ENCODE measurements around the gene C6. TPM values are rescaled to one million over a fixed set of nuclear protein-coding genes. Genes with fewer than 3 reads are reported as not detected.
"Not testable (repeated sequence)": the region's sequence is repeated elsewhere in the genome, so short reads cannot be mapped to it uniquely, and the experiment has no call there.

Gene C6
- total RNA-seq, 1 donor from 2014 or later, result 6.8 TPM

DNA sequence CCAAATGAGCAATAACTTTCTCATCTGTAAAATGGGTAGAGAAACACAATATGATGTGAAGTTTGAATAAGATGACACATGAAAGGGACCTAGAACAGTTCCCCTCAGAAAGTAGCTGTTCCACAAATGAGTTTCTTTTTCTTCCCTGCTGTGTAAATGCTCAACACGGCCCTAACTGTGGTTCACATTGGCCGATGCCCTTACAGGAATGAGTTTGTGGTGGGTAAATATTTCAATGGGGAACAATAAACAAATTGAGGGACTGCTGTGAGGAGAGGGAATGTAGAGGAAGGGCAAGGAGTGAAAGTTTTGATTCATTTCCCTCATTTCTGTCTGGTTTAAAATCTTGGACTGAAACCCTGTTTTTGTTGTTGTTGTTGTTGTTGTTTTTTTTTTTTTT lies 12.8 kb downstream of the C6 start:
- no peak for DNase-seq (ENCODE audit: low spot score)

- no peak for DNase-seq (ENCODE audit: low spot score)
Measured at GRCh38 chr5:41199660-41200059, 13.7 kb downstream of the C6 start.

- no peak for DNase-seq (ENCODE audit: low spot score)
Measured at GRCh38 chr5:41196197-41196596, 17.1 kb downstream of the C6 start.

- DNase-seq (ENCODE audit: low spot score), result no peak
Measured at GRCh38 chr5:41195228-41195627, 18.1 kb downstream of the C6 start.

DNA sequence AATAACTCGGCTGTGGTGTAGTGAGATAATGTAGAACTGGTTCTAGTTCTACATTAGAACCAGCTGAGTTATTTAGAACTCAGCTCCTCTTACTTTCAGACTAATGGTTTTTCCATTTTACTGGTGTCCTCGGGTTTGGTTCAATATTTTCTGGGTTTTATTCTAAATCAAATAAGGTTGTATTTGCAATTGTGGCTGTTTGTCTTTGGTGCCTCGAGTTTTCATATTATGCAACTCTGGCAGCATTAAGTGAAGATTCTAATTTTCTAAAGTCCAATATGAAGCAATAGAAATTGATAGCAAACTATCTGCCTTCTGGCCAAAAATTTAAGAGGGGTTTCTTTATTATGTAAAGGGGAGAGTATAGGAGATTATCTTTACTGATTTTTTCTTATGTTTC lies 19.0 kb downstream of the C6 start:
- DNase-seq (ENCODE audit: low spot score), result no peak

DNA sequence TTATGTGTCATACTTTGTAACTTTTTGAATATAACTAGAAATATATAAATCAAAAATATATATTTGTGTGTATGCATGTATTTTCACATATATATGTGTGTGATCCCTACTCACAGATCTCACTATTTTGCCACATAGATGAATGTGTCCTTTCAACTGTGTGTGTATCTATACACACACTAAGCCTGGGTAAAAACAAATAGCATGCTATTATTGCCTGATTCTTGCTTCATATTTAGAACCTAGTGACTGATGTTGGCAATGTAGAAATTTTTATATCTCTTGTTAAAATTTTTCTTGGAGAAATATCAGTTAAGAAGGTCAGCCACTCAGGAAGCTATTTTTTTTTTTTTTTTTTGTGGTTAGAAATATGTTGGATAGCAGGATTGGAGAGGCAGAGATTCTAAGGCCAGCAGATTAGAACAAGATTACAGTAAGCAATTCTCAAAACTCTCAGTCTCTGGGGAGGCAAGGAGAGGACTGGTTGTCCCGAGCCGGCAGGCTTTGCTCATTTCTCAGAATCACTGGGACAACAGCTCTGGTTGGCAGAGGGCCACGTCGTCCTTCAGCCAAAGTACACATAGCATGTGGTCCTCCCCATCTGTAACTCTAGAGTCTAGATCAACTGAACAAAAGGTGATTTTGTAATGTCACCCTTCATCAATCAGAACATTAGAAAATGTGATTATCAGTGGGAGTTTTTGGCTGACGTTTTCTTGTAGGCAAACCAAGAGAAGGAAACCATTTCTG lies 19.7 kb downstream of the C6 start:
- DNase-seq (ENCODE audit: low spot score), result peak; percentile 97

GRCh38 chr5:41191249-41191648 lies 22.1 kb downstream of the C6 start:
- DNase-seq (ENCODE audit: low spot score), result no peak

- no peak for DNase-seq (ENCODE audit: low spot score)
Measured at GRCh38 chr5:41186143-41186542, 27.2 kb downstream of the C6 start.

DNA sequence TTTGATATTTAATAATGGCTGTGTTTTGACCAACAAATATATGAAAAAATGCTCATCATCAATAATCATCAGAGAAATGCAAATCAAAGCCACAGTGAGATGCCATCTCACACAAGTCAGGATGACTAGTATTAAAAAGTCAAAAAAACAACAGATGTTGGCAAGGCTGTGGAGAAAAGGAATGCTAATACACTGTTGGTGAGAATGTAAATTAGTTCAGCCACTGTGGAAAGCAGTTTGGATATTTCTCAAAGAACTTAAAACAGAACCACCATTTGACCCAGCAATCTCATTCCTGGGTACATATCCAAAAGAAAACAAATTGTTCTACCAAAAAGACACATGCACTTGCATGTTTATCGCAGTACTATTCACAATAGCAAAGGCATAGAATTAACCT lies 30.0 kb downstream of the C6 start:
- not testable (repeated sequence) for DNase-seq (ENCODE audit: low spot score)

GRCh38 chr5:41182666-41183065 lies 30.7 kb downstream of the C6 start:
- no peak for DNase-seq (ENCODE audit: low spot score)

- no peak for DNase-seq (ENCODE audit: low spot score)
Measured at GRCh38 chr5:41181691-41182564, 31.4 kb downstream of the C6 start.

DNA sequence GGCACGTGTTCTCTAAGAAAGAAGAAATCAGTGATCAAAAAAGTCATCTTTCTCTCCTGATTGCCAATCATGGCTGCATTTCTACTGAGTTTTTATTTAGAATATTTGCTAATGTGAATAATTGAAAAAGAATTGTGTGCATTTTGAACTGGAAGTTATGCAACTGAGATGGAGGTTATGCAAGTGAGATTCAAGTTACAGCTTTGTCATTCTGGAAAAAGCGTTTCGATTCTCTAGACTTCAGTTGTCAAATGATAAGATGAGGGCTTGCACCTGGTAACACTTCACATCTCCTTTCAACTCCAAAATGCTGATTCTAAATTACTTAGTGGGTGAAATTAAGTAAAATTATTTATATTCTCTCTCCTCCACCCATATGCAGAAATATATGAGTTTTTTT lies 36.4 kb downstream of the C6 start:
- DNase-seq (ENCODE audit: low spot score), result no peak

GRCh38 chr5:41172012-41172411 lies 41.3 kb downstream of the C6 start:
- DNase-seq (ENCODE audit: low spot score), result no peak

GRCh38 chr5:41161271-41161670 lies 52.1 kb downstream of the C6 start:
- no peak for DNase-seq (ENCODE audit: low spot score)

DNA sequence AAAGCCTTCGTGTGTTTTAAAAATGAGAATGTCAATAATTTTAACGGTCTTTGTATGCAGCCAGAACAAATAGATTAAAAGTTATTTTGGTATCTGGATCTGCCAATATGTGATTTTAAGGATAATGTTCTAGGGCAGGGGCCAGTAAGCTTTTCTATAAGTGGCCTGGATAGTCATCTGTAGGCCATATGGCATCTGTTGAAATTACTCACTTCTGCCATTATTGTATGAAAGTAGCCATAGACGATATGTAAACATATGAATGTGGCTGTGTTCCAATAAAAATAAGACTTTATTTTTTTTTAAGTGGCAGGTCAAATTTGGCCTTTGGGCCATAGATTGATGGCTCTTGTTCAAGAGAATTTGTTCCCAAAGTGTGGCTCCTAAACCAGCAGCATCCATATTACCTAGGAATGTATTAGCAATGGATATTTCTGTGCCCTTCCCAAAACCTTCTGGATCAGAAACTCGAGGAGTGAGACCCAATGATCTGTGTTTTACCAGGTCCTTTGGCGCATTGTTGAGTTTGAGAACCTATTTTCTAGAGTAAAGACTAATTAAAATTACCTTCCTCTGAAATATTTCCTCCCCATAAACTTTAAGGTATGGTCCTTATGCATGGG lies 55.9 kb downstream of the C6 start:
- DNase-seq (ENCODE audit: low spot score), result no peak

- no peak for DNase-seq (ENCODE audit: low spot score)
Measured at GRCh38 chr5:41156739-41157138, 56.6 kb downstream of the C6 start.

- DNase-seq (ENCODE audit: low spot score), result no peak
Measured at GRCh38 chr5:41154491-41154890, 58.8 kb downstream of the C6 start.

DNA sequence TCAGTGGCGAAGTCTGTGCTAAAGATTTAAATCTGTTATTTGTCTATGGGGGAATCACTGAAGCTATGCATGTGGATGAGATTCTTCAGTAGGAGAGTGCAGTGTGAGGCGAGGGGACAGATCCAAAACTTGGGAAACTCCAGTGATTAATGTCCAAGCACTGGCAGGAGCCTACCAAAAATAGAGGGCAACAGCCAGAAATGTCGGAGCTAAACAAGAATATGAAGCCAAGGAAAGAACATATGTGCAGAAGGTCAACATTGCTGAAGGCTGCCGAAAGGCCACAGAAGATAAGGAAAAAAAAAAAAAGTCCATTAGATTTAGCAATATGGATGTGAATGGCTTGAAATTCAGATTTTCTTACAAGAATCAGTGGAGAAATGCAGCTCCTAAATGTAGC lies 61.8 kb downstream of the C6 start:
- no peak for DNase-seq (ENCODE audit: low spot score)

DNA sequence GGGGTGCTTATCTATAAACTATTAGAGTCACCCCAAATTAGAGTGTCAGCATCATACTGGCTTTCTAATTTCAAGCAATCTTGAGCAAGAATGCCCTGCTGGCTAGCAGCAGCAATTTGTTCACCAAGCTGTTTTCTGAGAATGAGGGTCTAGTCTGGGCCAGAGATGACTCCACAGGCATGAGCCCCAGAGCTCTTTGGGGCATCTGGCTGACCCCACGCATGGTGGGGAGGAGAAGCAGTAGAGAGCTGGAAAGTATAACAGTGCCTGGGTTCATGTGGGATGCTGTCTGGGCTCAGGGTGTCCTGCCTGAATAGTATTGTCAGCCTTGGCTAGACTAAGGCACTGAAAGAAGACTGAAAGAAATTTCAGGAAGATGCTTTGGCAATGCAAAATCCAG lies 64.9 kb downstream of the C6 start:
- DNase-seq (ENCODE audit: low spot score), result no peak

- DNase-seq (ENCODE audit: low spot score), result no peak
Measured at GRCh38 chr5:41145306-41145705, 68.0 kb downstream of the C6 start.

DNA sequence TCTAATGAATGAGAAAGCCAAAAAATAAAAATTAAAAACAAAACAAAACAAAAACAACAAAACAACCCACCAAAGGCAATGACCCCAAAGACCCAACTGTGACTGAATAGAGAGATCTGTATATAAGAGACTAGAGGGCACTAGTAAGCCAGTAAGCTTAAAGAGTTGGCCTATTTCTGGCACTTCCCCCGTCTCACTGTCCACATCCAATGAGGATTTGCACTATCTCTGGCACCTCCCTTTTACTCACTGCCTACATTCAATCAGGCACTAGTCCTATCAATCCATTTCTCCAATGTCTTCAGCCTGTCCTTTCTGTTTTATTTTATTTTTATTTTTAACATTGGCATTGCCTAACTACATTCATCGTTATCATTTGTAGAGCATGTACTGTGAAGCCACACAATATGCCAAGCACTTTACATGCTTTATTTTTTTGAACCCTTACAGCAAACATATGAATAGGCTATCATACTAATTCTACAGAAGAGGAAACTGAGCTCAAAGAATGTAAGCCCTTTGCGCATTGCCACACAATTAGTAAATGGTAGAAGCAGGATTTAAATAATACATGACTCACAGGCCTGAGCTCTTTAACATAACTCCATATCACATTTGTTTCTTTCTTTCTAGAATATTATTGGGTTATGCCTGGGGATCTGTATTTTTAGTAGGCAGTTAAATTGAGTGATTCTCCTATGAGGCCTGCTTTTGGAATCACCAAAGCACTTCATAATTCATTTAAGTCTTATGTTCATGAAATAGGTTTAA lies 70.0 kb downstream of the C6 start:
- DNase-seq (ENCODE audit: low spot score), result no peak
